Hepatocyte (in vitro differentiated cells): Measurements from ENCODE around the gene TTC34. TPM values are rescaled to one million over a fixed set of nuclear protein-coding genes. Genes with fewer than 3 reads are reported as not detected.
"Not testable (repeated sequence)": the region's sequence is repeated elsewhere in the genome, so short reads cannot be mapped to it uniquely, and the experiment has no call there.

Experiments used
- DNase-seq: peaks from one replicate; pipeline ENCODE4 v3.0.0-alpha.2; 2016; ENCODE audit warnings: low spot score
- H2AFZ ChIP-seq: fragments of 200-600 bp; sonication (generic); 2 replicates; pipeline ENCODE4 v1.6.0; 2016; ENCODE audit warnings: antibody characterized with exemption, mild to moderate bottlenecking
- H3K27ac ChIP-seq: fragments of 200-600 bp; sonication (generic); 2 replicates; pipeline ENCODE4 v1.5.1; 2016; ENCODE audit warnings: mild to moderate bottlenecking
- H3K27me3 ChIP-seq: fragments of 200-600 bp; sonication (generic); 2 replicates; pipeline ENCODE4 v1.6.1; 2016
- H3K36me3 ChIP-seq: fragments of 200-600 bp; sonication (generic); replicated peaks from 2 replicates; pipeline ENCODE4 v1.5.1; 2016; ENCODE audit warnings: low read depth; ENCODE audit not compliant: insufficient read depth
- H3K4me1 ChIP-seq: fragments of 200-600 bp; sonication (generic); 2 replicates; pipeline ENCODE4 v1.5.1; 2016; ENCODE audit warnings: mild to moderate bottlenecking, moderate library complexity; ENCODE audit not compliant: insufficient read depth
- H3K4me2 ChIP-seq: fragments of 200-600 bp; sonication (generic); 2 replicates; pipeline ENCODE4 v1.6.0; 2016
- H3K4me3 ChIP-seq: fragments of 200-600 bp; sonication (generic); 2 replicates; pipeline ENCODE4 v1.5.1; 2016; ENCODE audit warnings: mild to moderate bottlenecking
- H3K79me2 ChIP-seq: fragments of 200-600 bp; sonication (generic); 2 replicates; pipeline ENCODE4 v1.6.0; 2017; ENCODE audit warnings: mild to moderate bottlenecking
- H3K9me2 ChIP-seq: fragments of 200-600 bp; sonication (generic); replicated peaks from 2 replicates; pipeline ENCODE4 v1.6.0; 2017; ENCODE audit warnings: mild to moderate bottlenecking; ENCODE audit not compliant: insufficient read depth
- H3K9me3 ChIP-seq: fragments of 200-600 bp; sonication (generic); 2 replicates; pipeline ENCODE4 v1.5.1; 2016; ENCODE audit warnings: low read depth, mild to moderate bottlenecking
- H4K20me1 ChIP-seq: fragments of 200-600 bp; sonication (generic); 2 replicates; pipeline ENCODE4 v1.6.0; 2016; ENCODE audit warnings: mild to moderate bottlenecking; ENCODE audit not compliant: insufficient read depth, poor library complexity, severe bottlenecking
- EZH2 ChIP-seq: fragments of 200-600 bp; sonication (generic); IDR thresholded peaks from 2 replicates; pipeline ENCODE4 v1.6.1; 2016; ENCODE audit warnings: antibody characterized with exemption, mild to moderate bottlenecking, borderline replicate concordance
- EZH2phosphoT487 ChIP-seq: fragments of 200-600 bp; sonication (generic); IDR thresholded peaks from one replicate; pipeline ENCODE4 v1.6.1; 2018; ENCODE audit warnings: antibody characterized with exemption, mild to moderate bottlenecking, low read depth, moderate library complexity; ENCODE audit not compliant: unreplicated experiment, severe bottlenecking
- WGBS: methylation state at CpG from one replicate; pipeline ENCODE4 v1.1.6; 2016; ENCODE audit warnings: low lambda C conversion rate; ENCODE audit errors: missing lambda C conversion rate; 5-methylcytosine and 5-hydroxymethylcytosine counted together
- polyA plus RNA-seq: library from polyadenylated mRNA; unstranded; fragments of >200 nt; fragmentation: Nextera tagmentation; extraction: Ambion mirVana; gene quantifications from 2 replicates; pipeline ENCODE4 v1.2.1, GENCODE V29; 2016
- total RNA-seq: library from RNA; depleted of rRNA; stranded (reverse); fragments of >200 nt; gene quantifications from 2 replicates; pipeline ENCODE4 v1.2.3, GENCODE V29; 2014
- TF ChIP-seq, protein P1 (sequence below): fragments of 200-600 bp; sonication (generic); IDR thresholded peaks from 2 replicates; pipeline ENCODE4 v1.5.1; 2016; ENCODE audit warnings: antibody characterized with exemption, mild to moderate bottlenecking; ENCODE audit not compliant: poor library complexity

Gene TTC34
- total and polyA plus RNA-seq, 2 experiments from 2014 or later: 0.13 to 0.33 TPM

DNA sequence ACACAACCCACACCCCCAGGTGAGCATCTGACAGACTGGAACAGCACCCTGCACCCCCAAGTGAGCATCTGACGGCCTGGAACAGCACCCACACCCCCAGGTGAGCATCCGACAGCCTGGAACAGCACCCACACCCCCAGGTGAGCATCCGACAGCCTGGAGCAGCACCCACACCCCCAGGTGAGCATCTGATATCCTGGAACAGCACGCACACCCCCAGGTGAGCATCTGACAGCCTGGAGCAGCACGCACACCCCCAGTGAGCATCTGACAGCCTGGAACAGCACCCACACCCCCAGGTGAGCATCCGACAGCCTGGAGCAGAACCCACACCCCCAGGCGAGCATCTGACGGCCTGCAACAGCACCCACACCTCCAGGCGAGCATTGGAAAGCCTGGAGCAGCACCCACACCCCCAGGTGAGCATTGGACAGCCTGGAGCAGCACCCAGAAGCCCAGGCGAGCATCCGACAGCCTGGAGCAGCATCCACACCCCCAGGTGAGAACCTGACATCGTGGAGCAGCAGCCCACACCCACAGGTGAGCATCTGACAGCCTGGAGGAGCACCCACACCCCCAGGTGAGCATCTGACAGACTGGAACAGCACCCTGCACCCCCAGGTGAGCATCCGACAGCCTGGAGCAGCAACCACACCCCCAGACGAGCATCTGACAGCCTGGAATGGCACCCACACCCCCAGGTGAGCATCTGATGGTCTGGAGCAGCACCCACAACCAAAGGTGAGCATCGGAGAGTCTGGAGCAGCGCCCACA is 149.2 kb downstream of the TTC34 start:
- H3K9me2 ChIP-seq, H3K27ac ChIP-seq, H3K27me3 ChIP-seq, H3K79me2 ChIP-seq, DNase-seq, H2AFZ ChIP-seq, H3K4me3 ChIP-seq, H3K36me3 ChIP-seq, H4K20me1 ChIP-seq, H3K4me1 ChIP-seq, H3K4me2 ChIP-seq, H3K9me3 ChIP-seq: not testable (repeated sequence)
- WGBS: 53% methylated on average over 16 of the region's 16 CpGs

DNA sequence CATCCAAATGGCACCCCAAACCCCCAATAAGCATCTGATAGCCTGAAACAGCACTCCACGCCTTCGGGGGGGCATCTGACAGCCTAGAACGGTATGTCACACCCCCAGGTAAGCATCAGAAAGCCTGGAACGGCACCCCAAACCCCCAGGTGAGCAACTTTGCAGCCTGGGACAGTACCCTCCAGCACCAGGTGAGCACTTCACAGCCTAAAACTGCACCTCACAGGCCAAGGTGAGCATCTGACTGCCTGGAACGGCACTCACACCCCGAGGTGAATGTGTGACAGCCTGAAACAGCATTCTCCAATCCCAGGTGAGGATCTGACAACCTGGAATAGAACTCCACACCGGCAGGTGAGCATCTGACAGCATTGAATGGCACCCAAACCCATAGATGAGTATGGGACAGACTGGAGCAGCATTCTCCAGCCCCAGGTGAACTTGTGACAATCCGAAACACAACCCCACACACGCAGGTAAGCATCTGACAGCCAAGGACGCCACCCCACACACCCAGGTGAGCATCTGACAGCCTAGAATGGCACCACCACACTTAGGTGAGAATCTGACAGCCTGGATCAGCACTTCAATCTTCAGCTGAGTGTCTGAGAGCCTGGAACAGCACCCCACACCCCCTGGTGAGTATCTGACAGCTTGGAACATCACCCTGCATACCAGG is 150.4 kb downstream of the TTC34 start:
- H2AFZ ChIP-seq: no peak overlapping the region
- 68% methylated on average over 10 of the region's 10 CpGs for WGBS

DNA sequence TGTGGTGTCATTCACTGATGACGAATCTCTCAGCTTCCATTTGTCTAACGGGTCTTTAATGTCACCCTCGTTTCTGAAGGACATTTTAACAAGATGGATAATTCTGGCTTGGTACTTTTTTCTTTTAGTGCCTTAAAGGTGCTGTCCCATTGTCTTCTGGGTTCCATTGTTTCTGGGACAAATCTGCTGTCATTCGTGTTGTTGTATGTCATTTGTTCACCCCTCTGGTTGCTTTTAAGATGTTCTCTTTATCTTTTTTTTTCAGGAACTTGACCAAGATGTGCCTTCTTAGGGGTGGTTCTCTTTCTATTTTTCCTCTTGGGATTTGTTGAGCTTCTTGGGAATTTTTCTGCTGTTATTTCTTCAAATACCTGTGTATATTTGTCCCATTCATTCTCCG is 154.7 kb downstream of the TTC34 start:
- H3K9me3 ChIP-seq: no peaks in the 10 kb centered on the region
- H3K4me2 ChIP-seq: no peak overlapping the region
- H3K27me3 ChIP-seq: no peaks in the 10 kb centered on the region
- TF ChIP-seq EZH2phosphoT487 (no peak), EZH2 (no peak)
- TF ChIP-seq, protein P1, sequence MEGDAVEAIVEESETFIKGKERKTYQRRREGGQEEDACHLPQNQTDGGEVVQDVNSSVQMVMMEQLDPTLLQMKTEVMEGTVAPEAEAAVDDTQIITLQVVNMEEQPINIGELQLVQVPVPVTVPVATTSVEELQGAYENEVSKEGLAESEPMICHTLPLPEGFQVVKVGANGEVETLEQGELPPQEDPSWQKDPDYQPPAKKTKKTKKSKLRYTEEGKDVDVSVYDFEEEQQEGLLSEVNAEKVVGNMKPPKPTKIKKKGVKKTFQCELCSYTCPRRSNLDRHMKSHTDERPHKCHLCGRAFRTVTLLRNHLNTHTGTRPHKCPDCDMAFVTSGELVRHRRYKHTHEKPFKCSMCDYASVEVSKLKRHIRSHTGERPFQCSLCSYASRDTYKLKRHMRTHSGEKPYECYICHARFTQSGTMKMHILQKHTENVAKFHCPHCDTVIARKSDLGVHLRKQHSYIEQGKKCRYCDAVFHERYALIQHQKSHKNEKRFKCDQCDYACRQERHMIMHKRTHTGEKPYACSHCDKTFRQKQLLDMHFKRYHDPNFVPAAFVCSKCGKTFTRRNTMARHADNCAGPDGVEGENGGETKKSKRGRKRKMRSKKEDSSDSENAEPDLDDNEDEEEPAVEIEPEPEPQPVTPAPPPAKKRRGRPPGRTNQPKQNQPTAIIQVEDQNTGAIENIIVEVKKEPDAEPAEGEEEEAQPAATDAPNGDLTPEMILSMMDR: no peak
- peaks cover 9% of the 10 kb centered on the region for H3K79me2 ChIP-seq
- DNase-seq: no peak
- peaks cover 9% of the 10 kb centered on the region for H3K4me1 ChIP-seq
- no peaks in the 10 kb centered on the region for H4K20me1 ChIP-seq
- 75% methylated on average over 5 of the region's 5 CpGs for WGBS
- no peaks in the 10 kb centered on the region for H3K9me2 ChIP-seq
- no peak overlapping the region for H3K4me3 ChIP-seq
- no peaks in the 10 kb centered on the region for H3K36me3 ChIP-seq
- no peak overlapping the region for H3K27ac ChIP-seq
- H2AFZ ChIP-seq: no peak overlapping the region

More for the DNA sequence above, 150.4 kb downstream of the TTC34 start:
- no peak for DNase-seq
- Histone ChIP-seq H4K20me1 (no peaks in the 10 kb centered on the region), H3K9me2 (no peaks in the 10 kb centered on the region), H3K27me3 (no peaks in the 10 kb centered on the region), H3K9me3 (no peaks in the 10 kb centered on the region), H3K4me2 (no peak overlapping the region), H3K4me1 (no peaks in the 10 kb centered on the region), H3K4me3 (no peak overlapping the region), H3K79me2 (no peaks in the 10 kb centered on the region), H3K36me3 (no peaks in the 10 kb centered on the region), H3K27ac (no peak overlapping the region)
- TF ChIP-seq EZH2 (no peak), EZH2phosphoT487 (no peak)
- TF ChIP-seq, protein P1: no peak

DNA sequence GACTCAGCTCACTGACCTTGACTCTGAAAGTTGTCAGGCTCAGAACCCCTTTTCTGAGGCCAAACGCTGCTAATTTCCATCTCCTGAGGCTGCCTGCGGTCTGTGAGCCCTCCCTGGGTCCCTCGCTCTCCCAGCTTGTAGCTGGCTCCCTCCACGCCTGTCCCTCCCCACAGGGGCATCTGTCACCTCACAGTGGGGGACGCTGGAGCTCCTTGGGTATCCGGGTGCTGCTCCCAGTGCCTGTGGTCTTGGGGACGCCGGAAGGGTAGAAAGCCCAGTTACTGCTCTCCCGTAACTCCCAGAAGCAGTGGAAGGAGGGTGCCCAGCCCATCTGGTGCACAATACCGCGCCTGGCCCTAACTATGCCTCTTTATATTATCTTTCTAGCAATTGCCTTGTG is 155.7 kb downstream of the TTC34 start:
- H3K9me3 ChIP-seq: no peaks in the 10 kb centered on the region
- no peak for DNase-seq
- H2AFZ ChIP-seq: no peak overlapping the region
- no peak overlapping the region for H3K27ac ChIP-seq
- H3K79me2 ChIP-seq: peaks cover 15% of the 10 kb centered on the region
- no peaks in the 10 kb centered on the region for H3K9me2 ChIP-seq
- H3K4me3 ChIP-seq: no peak overlapping the region
- H3K36me3 ChIP-seq: no peaks in the 10 kb centered on the region
- WGBS: 77% methylated on average over 11 of the region's 11 CpGs
- H3K4me1 ChIP-seq: peaks cover 15% of the 10 kb centered on the region
- no peaks in the 10 kb centered on the region for H4K20me1 ChIP-seq
- no peaks in the 10 kb centered on the region for H3K27me3 ChIP-seq
- no peak overlapping the region for H3K4me2 ChIP-seq
- TF ChIP-seq, protein P1: no peak
- TF ChIP-seq EZH2 (no peak), EZH2phosphoT487 (no peak)
